Measurements from ENCODE around the gene BCKDHB.
"Not testable (repeated sequence)": the region's sequence is repeated elsewhere in the genome, so short reads cannot be mapped to it uniquely, and the experiment has no call there.

Gene BCKDHB

DNA sequence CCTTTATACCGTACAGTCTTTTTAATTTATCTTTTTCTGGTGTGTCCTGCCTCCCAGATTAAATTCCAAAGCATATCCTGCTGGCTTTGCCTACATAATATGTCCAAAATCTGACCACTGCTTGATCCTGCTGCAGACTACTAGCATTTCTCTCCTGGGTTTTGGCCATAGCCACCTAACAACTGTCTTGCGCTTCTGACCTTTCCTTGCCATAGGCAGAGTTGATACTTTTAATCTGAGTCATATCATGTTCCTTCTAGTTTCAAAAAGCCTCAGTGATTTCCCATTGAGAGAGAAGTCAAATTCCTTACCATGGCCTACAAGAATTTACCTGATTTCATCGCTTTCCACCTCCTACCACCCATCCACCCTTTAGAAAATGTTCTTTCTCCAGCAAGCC is 104.8 kb downstream of the BCKDHB start:
- DNase-seq: no peak

DNA sequence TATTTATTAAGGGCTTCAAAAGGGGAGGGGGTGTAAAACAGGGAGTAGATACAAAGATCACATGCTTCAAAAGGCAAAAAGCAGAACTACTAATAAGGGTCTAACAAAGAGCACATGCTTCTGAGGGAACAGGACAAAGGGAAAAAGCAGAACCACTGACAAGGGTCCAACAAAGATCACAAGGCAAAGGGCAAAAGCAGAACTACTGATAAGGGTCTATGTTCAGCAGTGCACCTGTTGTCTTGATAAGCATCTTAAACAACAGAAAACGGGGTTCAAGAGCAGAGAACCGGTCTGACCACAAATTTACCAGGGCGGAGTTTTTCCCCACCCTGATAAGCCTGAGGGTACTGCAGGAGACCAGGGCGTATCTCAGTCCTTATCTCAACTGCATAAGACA is 105.4 kb downstream of the BCKDHB start:
- DNase-seq: not testable (repeated sequence)

GRCh38 chr6:80214436-80215022 is 108.1 kb downstream of the BCKDHB start:
- DNase-seq: no peak

GRCh38 chr6:80215063-80215462 is 108.6 kb downstream of the BCKDHB start:
- DNase-seq: no peak

- DNase-seq: no peak
These were observed 111.3 kb downstream of the BCKDHB start for GRCh38 chr6:80217794-80218193.

DNA sequence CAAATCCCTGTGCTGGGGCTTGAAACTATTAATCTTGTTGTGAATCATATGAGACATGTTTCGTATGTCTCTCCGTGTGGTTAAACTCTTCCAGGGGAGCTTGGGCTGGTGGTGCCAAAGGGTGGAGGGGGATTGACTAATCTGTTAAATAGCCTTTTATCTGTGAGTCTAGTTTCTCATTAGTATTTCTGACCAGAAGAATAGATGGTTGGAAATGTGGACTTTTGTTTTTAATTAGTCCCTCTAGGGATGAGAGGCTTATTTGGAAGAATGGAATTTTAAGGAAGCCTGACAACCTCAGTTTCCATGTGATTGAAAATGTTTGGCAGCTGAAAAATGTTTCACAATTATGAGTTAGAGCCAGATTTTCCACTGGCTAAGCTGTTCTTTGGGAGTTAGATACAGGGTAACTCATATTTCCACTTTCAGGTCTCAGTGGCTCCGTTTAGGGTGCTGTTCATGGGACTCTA is 117.3 kb downstream of the BCKDHB start:
- DNase-seq: no peak

- no peak for DNase-seq
These were observed 119.7 kb downstream of the BCKDHB start for GRCh38 chr6:80226151-80226550.

DNA sequence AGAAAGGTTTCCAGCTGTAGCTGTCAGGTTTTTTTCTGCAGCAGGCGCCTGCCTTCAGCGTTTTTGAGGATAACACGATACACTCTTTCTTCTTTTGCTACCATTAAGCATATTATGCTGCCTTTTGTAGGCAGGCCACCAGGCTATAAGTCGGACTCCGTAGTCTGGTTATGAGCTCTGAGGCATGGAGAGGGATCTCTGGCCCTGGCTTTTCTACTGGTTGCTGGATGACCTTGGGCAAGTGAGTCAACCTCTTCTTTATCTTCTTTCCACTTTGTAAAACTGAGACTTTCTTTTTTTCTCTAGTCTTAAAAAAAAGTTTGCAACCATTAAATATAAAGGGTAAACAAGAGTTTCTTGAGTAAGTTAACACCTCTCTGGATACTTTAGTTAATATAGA is 120.2 kb downstream of the BCKDHB start:
- DNase-seq: no peak

GRCh38 chr6:80227545-80228105 is 121.2 kb downstream of the BCKDHB start:
- no peak for DNase-seq

DNA sequence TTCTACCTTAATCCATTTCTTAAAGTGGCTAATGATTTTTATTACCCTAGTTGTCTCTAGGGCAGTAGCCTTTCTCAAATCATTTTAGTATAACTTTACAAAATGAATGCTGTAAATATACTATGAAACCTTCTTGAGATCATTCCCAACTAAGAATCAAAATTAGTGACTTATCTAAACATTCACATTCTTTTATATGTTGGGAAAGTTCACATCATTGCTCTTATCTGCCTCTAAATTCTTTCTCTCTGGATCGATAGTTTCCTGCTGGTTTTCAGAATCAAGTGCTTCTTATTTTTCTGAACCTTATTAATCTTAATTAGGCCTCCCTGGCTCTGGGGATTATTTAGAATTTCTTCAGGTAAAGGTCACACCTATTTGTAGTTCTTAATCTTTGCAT is 126.8 kb downstream of the BCKDHB start:
- DNase-seq: no peak

- no peak for DNase-seq
These were observed 127.5 kb downstream of the BCKDHB start for GRCh38 chr6:80233958-80234357.

- DNase-seq: no peak
These were observed 127.9 kb downstream of the BCKDHB start for GRCh38 chr6:80234401-80234800.

DNA sequence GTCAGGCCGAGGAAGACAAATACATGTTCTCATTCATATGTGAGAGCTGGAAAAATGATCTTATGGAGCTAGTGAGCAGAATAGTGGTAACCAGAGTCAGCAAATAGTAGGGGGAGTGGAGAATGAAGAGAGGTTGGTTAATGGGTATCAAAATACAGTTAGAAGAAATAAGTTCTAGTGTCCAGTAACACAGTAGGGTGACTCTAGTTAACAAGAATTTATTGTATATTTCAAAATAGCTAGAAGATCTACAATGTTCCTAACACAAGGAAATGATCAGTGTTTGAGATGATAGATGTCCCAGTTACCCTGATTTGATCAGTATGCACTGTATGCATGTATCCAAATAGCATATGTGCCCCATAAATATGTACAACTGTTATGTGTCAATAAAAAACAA is 128.4 kb downstream of the BCKDHB start:
- DNase-seq: no peak

- DNase-seq: no peak
These were observed 129.2 kb downstream of the BCKDHB start for GRCh38 chr6:80235647-80236046.

DNA sequence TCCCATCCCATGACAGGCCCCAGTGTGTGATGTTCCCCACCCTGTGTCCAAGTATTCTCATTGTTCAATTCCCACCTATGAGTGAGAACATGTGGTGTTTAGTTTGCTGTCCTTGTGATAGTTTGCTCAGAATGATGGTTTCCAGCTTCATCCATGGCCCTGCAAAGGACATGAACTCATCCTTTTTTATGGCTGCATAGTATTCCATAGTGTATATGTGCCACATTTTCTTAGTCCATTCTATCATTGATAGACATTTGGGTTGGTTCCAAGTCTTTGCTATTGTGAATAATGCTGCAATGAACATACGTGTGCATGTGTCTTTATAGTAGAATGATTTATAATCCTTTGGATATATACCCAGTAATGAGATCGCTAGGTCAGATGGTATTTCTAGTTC is 132.3 kb downstream of the BCKDHB start:
- not testable (repeated sequence) for DNase-seq

- no peak for DNase-seq
These were observed 138.6 kb downstream of the BCKDHB start for GRCh38 chr6:80245043-80245442.

GRCh38 chr6:80249897-80250296 is 143.4 kb downstream of the BCKDHB start:
- no peak for DNase-seq

DNA sequence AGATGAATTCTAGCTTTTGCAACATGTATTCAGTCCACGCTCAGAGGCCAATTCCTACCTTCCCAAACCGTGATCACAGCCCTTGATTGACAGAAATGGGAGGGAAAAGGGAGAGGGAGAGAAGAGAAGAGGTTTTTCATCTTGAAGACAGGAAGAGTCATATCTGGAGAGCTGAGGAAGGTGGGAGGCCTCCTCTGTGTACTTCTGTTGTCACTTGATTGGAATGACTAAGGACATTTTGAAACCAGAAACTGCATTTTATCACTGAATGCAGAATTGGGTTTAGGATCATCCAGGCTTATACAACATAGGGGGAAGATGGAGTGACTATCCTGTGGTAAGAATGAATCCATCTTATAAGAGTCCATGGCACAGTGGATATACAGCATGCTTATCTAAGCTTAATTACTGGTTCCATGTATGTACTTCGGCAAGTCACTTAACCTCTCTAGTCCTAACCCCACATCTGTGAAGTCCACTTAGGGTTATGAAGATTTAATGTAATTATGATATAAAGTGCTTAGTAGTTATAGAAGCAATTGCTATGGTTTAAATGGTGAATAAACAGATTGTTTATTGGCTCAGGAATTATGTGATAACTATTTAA is 144.0 kb downstream of the BCKDHB start:
- DNase-seq: no peak

DNA sequence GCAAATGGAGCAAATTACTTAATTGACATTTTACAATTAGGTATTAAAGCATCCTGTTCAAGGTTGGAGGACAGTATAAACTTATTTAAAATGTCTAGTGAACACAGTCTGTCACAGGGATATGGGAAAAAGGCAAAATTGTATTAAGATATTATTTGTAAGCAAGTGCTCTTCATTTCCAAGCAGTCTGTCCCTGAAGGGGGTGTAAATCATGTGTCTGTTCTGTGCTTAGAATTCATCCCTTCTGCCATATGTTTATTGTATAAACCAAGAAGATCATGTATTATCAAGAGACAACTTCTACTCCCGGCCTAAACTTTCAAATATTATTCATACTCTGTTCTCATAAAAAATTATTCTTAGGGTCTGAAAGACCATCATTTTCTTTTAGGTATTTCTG is 144.8 kb downstream of the BCKDHB start:
- DNase-seq: no peak

DNA sequence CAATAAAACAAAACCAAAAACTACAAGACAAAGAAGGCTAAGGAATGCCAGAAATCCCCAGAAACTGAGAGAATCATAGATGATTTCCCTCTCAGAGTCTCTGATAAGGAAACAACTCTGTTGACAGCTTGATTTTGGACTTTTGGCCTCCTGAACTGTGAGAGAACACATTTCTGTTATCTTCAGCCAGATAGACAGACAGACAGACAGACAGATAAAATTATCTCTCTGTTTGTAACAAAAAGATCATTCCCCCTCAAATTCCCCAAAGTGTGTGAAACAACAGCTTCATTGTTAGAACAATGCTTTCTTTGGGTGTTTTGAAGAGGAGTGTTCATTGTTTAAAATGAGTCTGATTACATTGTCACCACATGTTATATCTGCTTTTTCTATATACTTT is 148.2 kb downstream of the BCKDHB start:
- DNase-seq: no peak

DNA sequence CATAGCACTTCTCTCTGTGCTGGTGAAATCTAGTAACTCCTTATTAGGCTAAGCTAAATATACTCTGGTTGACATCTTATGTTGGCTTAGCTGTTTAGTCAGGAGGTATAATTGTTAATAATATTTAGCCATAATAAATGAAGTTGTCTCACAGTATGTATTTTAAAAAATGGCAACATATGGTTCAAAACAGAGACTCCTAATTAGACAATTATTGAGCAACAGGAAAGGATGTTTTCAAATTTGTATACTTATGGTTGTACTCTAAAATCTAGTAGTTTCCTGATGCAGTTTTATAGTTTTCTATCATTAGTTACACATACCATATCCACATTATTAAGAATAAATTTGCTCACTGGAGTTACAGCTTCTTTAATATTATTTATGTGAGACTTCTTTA is 150.2 kb downstream of the BCKDHB start:
- no peak for DNase-seq

GRCh38 chr6:80259118-80259517 is 152.6 kb downstream of the BCKDHB start:
- no peak for DNase-seq

DNA sequence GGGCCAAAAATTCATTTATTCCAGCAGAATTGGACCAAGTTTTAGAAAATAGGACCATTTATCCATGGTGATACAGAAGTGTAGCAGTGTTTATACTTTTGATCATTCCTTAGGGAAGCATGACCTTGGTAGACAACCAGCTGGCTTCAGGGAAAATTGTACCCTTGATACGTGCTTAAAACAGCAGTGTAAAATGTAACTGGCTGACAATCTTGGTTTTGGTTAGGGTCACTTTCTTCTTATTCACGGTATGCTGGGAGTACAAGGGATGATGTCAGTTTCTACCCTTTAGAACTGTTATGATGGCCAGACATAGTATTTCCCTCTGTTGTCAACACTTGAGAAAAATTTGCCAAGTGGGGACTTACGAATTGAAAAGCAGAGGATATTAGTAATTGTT is 157.1 kb downstream of the BCKDHB start:
- DNase-seq: no peak

GRCh38 chr6:80268865-80269730 is 162.6 kb downstream of the BCKDHB start:
- DNase-seq: no peak

Data from islet precursor cell (in vitro differentiated cells).